Measurements from ENCODE around the gene GUK1. TPM values are rescaled to one million over a fixed set of nuclear protein-coding genes. Genes with fewer than 3 reads are reported as not detected.

Gene GUK1
- total RNA-seq, 4 donors from 2014 or later: 359 to 470 (median 422) TPM

DNA sequence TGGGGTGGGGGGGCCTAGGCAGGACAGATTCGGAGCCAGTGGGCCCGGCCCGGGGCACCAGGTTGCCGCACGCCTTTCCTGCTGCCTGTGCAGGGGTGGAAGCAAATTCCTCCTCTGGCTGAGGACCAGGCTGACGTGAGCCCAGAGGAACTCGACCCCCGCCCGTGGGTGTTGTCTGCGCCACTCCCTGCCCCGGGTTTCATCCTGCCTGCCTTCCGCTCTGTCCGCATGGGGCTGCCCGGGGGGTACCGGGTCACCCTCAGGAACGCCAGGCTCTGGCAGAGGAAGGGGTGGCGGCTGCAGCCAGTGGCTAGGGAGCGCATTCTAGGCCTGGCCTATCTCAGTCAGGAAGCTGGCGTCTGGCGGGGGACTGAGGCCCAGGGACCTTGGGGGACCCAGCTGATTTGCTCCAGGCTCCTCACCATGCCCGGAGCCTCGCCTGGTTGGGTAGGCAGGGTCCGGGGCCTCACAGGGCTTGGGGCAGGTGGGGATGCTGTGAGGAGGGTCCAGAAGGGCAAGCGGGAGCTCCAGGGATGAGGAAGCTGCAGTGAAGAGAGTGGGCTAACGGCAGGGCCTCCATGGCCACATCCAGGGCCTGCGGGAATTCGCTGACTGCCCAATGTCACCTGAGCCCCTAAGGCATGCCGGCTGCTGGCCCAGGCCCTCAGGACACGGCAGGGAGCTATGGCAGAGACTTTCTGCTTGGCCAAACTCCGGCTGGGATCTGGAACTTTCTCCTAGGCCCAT is 23.1 kb downstream of the GUK1 start:
- TF ChIP-seq POLR2A (IDR thresholded peaks at IDR 0.05): no peak
- TF ChIP-seq, protein P1, sequence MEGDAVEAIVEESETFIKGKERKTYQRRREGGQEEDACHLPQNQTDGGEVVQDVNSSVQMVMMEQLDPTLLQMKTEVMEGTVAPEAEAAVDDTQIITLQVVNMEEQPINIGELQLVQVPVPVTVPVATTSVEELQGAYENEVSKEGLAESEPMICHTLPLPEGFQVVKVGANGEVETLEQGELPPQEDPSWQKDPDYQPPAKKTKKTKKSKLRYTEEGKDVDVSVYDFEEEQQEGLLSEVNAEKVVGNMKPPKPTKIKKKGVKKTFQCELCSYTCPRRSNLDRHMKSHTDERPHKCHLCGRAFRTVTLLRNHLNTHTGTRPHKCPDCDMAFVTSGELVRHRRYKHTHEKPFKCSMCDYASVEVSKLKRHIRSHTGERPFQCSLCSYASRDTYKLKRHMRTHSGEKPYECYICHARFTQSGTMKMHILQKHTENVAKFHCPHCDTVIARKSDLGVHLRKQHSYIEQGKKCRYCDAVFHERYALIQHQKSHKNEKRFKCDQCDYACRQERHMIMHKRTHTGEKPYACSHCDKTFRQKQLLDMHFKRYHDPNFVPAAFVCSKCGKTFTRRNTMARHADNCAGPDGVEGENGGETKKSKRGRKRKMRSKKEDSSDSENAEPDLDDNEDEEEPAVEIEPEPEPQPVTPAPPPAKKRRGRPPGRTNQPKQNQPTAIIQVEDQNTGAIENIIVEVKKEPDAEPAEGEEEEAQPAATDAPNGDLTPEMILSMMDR (IDR thresholded peaks at IDR 0.05): no peak
- DNase-seq (ENCODE audit: low spot score in 2 of 2): peak; percentile 69 to 94
- WGBS, 2 donors: 34 to 37% methylated on average over 24 to 30 of the region's 30 CpGs
- intact Hi-C loops (cut with DNase I; ENCODE audit: low total_unique reads): no loop called here
- H3K4me3 ChIP-seq (ENCODE audit: low read depth, poor library complexity, severe bottlenecking): no peak overlapping the region

DNA sequence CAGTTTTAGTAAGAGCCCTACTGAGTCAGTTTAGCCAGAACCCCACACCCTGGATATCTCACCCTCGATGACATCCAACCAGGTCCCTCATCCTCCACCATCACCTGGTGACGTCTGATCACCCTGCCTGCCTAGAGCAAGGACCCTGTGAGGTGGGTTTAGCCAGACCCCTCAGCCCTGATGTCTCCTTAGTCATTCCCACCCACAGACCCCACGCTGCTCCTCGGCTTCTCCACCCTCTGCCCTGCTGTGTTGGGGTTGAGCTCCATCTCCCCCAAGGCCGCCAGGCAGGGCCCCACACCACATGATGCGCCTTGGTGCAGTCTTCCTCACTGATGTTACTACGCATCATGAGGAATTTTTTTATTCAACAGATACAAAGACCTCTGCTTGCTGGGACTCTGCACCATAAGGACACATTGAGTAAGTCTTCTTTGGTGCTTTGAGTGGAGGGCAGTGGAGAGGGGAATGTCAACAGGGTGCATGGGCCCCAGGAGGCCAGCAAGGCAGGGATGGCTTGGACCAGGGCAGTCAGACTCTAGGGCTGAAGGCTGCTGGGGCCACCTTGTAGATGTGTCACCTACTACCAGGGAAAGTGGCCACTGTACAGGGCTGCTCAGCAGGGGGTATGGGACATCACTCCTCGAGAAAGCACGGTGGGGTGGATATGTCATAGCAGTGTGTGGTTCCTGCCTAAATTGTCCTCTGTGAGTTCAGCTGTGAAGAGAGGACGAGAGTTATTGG is 23.9 kb downstream of the GUK1 start:
- TF ChIP-seq, protein P1 (IDR thresholded peaks at IDR 0.05): no peak
- TF ChIP-seq POLR2A (IDR thresholded peaks at IDR 0.05): no peak
- WGBS, 2 donors: 91 to 95% methylated on average over 10 of the region's 10 CpGs
- intact Hi-C loops (cut with DNase I; ENCODE audit: low total_unique reads): no loop called here
- no peak overlapping the region for H3K4me3 ChIP-seq (ENCODE audit: low read depth, poor library complexity, severe bottlenecking)
- DNase-seq (ENCODE audit: low spot score in 2 of 2): no peak

DNA sequence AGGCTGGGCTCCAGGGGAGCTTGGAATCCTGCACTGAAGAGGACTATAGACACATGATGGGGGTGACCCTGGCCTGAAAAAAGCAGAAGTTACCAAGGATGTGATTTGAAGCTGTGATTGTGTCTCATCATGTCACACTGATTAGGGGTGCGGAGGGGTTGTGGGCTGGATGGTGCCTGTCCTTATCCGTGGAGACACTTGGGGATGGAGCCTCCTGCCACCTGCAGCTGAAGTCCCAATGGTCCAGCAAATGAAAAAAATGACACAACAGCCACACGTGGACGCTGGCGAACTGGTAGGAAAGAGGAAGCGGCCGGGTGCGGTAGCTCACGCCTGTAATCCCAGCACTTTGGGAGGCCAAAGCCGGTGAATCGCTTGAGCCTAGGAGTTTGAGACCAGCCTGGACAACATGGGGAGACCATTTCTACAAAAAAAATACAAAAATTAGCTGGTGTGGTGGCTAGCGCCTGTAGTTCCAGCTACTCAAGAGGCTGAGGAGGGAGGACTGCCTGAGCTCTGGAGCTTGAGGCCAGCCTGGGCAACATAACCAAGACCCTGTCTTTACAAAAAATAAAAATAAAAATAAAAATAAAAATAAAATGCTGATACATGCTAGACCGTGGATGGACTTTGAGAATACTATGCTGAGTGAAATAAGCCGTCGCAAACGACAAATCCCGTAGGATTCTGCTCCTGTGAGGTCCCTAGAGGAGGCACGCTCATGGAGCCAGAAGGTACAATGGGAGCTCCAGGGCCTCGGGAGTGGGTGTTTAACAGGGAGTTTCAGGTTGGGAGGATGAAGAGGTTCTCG is 24.7 kb downstream of the GUK1 start:
- intact Hi-C loops (cut with DNase I; ENCODE audit: low total_unique reads): no loop called here
- DNase-seq (ENCODE audit: low spot score in 2 of 2): peak in 1 of 2 donors; percentile 90
- H3K4me3 ChIP-seq (ENCODE audit: low read depth, poor library complexity, severe bottlenecking): no peak overlapping the region
- 46 to 52% methylated on average over 20 of the region's 20 CpGs for WGBS, 2 donors
- TF ChIP-seq, protein P1 (IDR thresholded peaks at IDR 0.05): no peak
- TF ChIP-seq POLR2A (IDR thresholded peaks at IDR 0.05): no peak

DNA sequence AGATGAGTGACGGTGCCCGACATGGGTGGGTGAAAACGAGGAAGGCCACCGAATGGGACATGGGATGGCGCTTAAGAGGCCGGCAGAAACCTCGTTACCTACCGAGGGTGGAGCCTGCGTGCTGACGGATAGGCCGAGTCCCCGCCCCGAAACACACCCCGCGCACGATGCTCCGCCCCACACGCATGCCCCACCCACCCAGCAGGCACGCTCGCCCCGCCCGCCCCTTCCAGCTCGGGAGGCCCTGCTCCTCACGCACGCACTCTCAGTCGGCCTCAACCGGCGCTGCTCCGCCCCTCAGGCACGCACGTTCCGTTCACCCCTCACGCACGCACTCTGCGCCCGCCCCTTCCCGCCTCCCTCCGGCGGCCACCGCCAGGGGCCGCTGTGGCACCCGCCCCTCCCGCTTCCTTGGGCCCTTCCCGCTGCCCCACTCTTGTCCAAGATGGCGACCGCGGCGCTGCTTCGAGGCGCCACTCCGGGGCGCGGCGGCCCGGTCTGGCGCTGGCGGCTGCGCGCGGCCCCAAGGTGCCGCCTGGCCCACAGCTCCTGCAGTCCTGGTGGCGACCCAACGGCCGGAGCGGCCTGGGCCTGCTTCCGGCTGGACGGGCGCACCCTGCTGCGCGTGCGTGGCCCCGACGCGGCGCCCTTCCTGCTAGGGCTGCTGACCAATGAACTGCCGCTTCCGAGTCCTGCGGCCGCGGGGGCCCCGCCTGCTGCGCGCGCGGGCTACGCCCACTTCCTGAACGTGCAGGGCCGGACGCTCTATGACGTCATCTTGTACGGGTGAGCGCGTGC is 25.5 kb downstream of the GUK1 start, which contains the start of gene IBA57:
TSS of gene IBA57 (plus strand) at position 433 of the 798 bp plus-strand sequence. CDS start at position 446, 13 bp downstream.
- intact Hi-C loops (cut with DNase I; ENCODE audit: low total_unique reads): no loop called here
- H3K4me3 ChIP-seq (ENCODE audit: low read depth, poor library complexity, severe bottlenecking): peak within 1 kb of the TSS; percentile 33
- peak in 1 of 2 donors; percentile 90 for TF ChIP-seq POLR2A (IDR thresholded peaks at IDR 0.05)
- TF ChIP-seq, protein P1 (IDR thresholded peaks at IDR 0.05): no peak
- WGBS, 2 donors: 1% methylated on average over 28 to 56 of the region's 93 CpGs
- DNase-seq (ENCODE audit: low spot score in 2 of 2): peak; percentile 98 to 100

All from lower leg skin (tissue), 4 donors.